Stimulated activated CD8-positive, alpha-beta memory T cell treated with anti-CD3 and anti-CD28 coated beads, Interleukin-4, amount 100 ng/mL, for 1 hour (primary cell): Measurements from ENCODE around the gene ACY1.
"Not testable (repeated sequence)": the region's sequence is repeated elsewhere in the genome, so short reads cannot be mapped to it uniquely, and the experiment has no call there.

Source experiments
- DNase-seq, 2 donors: peaks; one replicate each; pipeline ENCODE4 v3.0.0-alpha.2; 2020; ENCODE audit warnings: low read depth in 2 of 2, low spot score in 1 of 2

Gene ACY1

GRCh38 chr3:52023860-52024764 is 40.8 kb downstream of the ACY1 start:
- no peak for DNase-seq

- no peak for DNase-seq
These were observed 41.6 kb downstream of the ACY1 start for GRCh38 chr3:52024765-52025452.

DNA sequence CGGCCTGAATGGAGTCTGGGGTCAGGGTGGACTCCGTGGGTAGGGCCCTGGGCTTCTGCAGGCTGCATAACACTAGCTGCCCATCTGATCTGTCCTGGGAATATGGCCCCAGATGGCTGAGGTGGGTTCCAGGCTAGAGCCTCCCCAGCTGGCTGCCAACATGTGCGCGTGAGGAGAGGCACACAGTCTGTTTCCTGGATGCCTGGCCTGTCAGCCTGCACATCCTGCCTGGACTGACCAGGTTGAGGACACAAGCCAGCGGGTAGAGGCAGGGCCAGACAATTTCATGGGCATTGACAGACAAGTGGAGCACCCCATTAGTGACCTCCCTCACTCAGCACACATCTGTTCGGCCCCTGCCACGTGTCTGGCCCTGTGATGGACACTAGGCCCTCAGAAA is 42.1 kb downstream of the ACY1 start:
- DNase-seq: no peak

DNA sequence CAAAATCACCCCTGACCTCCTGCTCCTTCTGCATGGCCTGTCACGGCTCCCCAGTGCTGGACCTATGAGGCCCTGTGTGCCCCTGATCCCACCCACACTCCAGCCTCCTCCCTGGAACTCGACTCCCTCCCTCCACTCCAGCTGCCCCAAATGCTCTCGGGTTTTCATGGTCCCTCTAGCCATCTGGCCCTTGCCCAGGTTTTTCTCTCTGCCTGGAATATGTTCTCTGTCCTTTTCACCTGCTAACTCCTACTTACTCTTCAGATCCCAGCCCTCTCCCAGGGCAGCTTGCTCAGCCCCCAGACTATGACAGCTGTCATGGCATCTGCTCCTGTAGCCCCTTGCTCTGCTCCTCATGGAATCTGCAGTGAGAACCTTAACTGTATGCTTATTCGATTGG is 42.7 kb downstream of the ACY1 start:
- DNase-seq: no peak

GRCh38 chr3:52028572-52028971 is 45.2 kb downstream of the ACY1 start:
- no peak for DNase-seq

GRCh38 chr3:52029053-52029452 is 45.7 kb downstream of the ACY1 start:
- no peak for DNase-seq

GRCh38 chr3:52029535-52029934 is 46.2 kb downstream of the ACY1 start:
- DNase-seq: no peak

DNA sequence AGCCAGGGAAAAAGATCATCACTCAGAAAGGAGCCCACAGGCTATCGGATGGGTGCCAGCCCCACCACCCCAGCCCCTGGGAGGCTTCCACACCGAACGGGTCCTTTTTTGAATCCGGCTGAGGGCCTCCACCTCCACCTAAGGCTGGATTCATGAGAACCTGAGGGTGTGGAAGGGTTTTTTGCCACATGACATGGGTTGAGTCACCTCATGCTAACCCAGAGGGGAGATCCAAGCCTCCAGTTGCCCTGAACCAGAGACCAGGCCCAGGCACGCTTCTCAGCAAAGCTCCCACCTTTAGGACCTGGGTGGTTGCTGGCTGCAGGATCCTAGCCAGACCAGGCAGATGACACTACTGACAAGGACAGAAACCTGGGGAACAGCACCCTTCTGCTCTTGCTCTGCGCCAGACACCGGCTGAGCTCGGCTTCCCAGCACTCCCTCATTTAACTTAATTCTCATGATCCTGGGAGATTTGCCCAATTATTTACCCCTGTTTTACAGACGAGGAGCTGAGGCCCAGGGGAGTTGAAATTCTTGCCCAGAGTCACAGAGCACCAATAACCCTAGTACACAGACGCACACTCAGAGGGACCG is 47.5 kb downstream of the ACY1 start:
- DNase-seq: no peak

- DNase-seq: no peak
These were observed 48.6 kb downstream of the ACY1 start for GRCh38 chr3:52031896-52032295.

DNA sequence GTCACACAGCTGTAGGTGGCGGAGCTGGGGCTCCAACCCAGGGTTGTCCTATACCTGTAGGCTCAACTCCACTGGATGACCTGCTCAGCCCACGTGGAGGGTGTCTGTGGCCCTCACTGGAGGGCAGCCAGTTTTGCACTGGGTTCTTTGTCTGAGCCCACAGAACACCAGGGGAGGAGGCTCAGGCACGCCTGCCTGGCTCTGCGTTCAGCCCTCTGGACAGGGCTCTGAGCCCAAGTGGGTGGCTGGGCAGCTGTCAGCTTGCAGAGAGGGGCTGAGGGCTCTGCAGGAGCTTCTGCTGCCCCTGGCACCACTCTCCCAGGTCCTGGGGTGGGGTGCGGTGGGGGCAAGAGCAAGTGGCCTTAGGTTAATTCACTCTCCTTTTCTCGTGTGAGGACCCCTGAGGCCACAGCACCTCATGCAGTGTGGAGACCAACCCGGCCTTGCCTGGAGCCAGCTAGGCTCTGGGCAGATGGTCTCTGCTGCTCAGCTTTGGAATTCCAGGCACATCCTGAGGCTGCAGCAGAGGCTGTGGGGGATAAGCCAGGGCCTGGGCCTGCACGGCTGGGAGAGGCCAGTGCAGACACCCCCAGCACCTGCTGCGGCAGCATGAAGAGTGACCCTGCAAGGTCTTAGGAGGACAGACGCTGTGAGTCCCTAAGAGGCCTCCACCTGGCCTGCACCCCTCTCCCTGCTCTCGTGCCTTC is 49.5 kb downstream of the ACY1 start:
- DNase-seq: no peak

GRCh38 chr3:52033748-52034147 is 50.4 kb downstream of the ACY1 start:
- not testable (repeated sequence) for DNase-seq

GRCh38 chr3:52034212-52034611 is 50.9 kb downstream of the ACY1 start:
- DNase-seq: no peak

GRCh38 chr3:52034651-52035050 is 51.3 kb downstream of the ACY1 start:
- DNase-seq: no peak

DNA sequence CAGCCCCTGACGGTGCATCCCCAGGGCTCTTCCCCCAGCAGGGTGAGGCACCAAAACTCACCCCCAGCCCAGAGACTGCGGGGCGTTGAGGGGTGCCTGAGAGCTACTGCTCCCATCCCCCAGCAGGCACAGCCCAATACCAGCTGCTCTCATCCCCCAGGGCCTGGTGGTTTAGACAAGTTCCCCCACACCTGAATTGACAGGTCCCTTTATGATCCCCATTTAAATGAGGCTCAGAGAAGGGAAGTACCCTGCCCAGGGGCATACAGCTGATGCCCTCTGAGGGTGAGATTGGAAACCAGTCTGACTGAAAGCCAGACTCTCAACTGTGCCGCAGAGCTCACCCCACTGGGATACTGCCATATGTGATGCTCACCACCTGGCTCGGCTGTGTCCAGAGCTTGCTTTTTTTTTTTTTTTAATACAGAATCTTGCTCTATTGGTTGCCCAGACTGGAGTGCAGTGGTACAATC is 52.9 kb downstream of the ACY1 start:
- DNase-seq: no peak

DNA sequence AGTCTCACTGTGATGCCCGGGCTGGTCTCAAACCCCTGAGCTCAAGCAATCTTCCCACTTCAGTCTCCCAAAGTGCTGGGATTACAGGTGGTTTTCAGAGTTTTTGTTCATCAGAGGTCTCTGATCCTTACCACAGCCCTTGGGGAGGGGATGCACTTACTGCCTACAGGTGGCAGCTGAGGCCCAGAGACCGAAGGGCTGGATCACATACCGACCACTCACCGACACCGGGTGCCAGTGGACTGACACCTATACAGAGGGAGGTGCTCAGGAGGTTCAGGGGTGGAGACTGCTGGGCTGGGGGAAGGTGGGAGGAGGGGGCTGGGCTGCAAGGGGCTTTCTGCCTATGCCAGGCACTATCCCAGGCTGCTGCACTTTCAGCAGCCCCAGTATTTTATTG is 53.5 kb downstream of the ACY1 start:
- DNase-seq: no peak

DNA sequence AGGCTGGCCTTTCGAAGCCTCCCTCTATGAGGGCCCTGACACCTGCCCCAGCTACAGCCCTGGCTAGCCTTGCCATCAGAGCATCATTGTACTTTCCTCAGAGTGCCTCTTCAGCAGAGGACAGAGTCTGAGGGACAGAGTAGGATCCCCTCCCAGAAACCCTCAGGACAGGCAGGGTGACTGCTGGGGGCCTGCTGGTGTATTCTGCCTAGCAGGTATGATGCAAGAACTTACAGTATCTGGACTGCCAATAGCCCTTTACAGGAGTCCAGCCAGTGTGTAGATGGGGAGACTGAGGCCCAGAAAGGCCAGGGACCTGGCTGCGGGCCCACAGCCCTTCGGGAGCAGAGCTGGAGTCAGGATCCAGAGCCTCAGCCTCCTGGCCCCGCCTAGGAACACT is 54.0 kb downstream of the ACY1 start:
- DNase-seq: no peak

- DNase-seq: no peak
These were observed 54.9 kb downstream of the ACY1 start for GRCh38 chr3:52038227-52038626.
